GM12878 (cell line): ENCODE results near the gene SCRG1. TPM values are rescaled to one million over a fixed set of nuclear protein-coding genes. Genes with fewer than 3 reads are reported as not detected.
A peak's percentile ranks its signal among the peaks of the same experiment; 100 is the strongest.

Experiments
- ATAC-seq: fragments of 200-7000 bp; cut with Tn5 transposase; 3 replicates; pipeline ENCODE4 v1.9.1; 2020; ENCODE audit warnings: mild to moderate bottlenecking, moderate library complexity
- Bru-seq: library from RNA; stranded (reverse); fragments of 400-500 nt; gene quantifications from one replicate; lab custom pipeline; 2021; lab: Mats Ljungman, UMichigan
- BruChase-seq, 2 experiments: library from RNA; stranded (reverse); fragments of 400-500 nt; gene quantifications; one replicate each; lab custom pipeline; 2021; lab: Mats Ljungman, UMichigan
- BruUV-seq: library from RNA; stranded (reverse); fragments of 400-500 nt; replicated peaks from 2 replicates; lab custom pipeline; 2021; lab: Mats Ljungman, UMichigan
- CTCF ChIA-PET: fragments of 300-600 bp; sonication (Branson Sonifier 250); formaldehyde crosslinking; extraction: SDS; loops from one replicate; lab custom pipeline; 2021; ENCODE audit warnings: inconsistent platforms; lab: Yijun Ruan, JAX
- POLR2A ChIA-PET: fragments of 350-600 bp; formaldehyde crosslinking; extraction: SDS; loops from one replicate; lab custom pipeline; 2021; ENCODE audit warnings: inconsistent platforms; lab: Charles Lee
- RAD21 ChIA-PET: fragments of 300-600 bp; sonication (Branson Sonifier 250); formaldehyde crosslinking; loops from one replicate; lab custom pipeline; 2023; ENCODE audit warnings: antibody characterized with exemption; ENCODE audit not compliant: unreplicated experiment; lab: Charles Lee
- SMC1A ChIA-PET: fragments of 300-600 bp; sonication (Branson Sonifier 250); formaldehyde crosslinking; loops from one replicate; lab custom pipeline; 2023; ENCODE audit not compliant: unreplicated experiment, uncharacterized antibody; lab: Charles Lee
- DNase-seq: peaks from one replicate; pipeline ENCODE4 v3.0.0-alpha.2; 2011; ENCODE audit warnings: low read depth, low spot score
- FAIRE-seq: peaks from 3 replicates; lab custom pipeline; 2011; peaks lifted over from hg19 to GRCh38; lab: Jason Lieb, UNC
- H2AFZ ChIP-seq: 2 replicates; pipeline ENCODE4 v1.6.0; 2011; ENCODE audit warnings: low read depth, low read length, control low read depth; ENCODE audit not compliant: control insufficient read depth
- H3K27ac ChIP-seq: 2 replicates; pipeline ENCODE4 v1.5.1; 2011; ENCODE audit warnings: control low read depth; ENCODE audit not compliant: control insufficient read depth, insufficient read depth
- H3K27me3 ChIP-seq, 2 experiments: replicated peaks in 1 of 2; 2 replicates each; pipeline versions ENCODE4 v1.6.0 to v1.6.1; 2011; ENCODE audit warnings: low read length in 1 of 2; ENCODE audit not compliant: control insufficient read depth in 2 of 2, insufficient read depth in 2 of 2
- H3K36me3 ChIP-seq, 2 experiments: 2 replicates each; pipeline ENCODE4 v1.5.1; 2011; ENCODE audit warnings: low read length in 1 of 2; ENCODE audit not compliant: control insufficient read depth in 2 of 2, insufficient read depth in 2 of 2
- H3K4me1 ChIP-seq: 2 replicates; pipeline ENCODE4 v1.6.1; 2011; ENCODE audit warnings: mild to moderate bottlenecking, low read length, moderate library complexity, mixed read lengths; ENCODE audit not compliant: control insufficient read depth, insufficient read depth
- H3K4me2 ChIP-seq: 2 replicates; pipeline ENCODE4 v1.6.0; 2011; ENCODE audit warnings: control low read depth; ENCODE audit not compliant: control insufficient read depth, insufficient read depth
- H3K4me3 ChIP-seq: fragments of 200-600 bp; sonication (generic); 2 replicates; pipeline ENCODE4 v1.5.1; 2016
- H3K79me2 ChIP-seq: 2 replicates; pipeline ENCODE4 v1.6.0; 2011; ENCODE audit warnings: low read length; ENCODE audit not compliant: control insufficient read depth, insufficient read depth
- H3K9ac ChIP-seq: 2 replicates; pipeline ENCODE4 v1.8.0; 2011; ENCODE audit warnings: low read length, control low read depth, mixed read lengths; ENCODE audit not compliant: control insufficient read depth, insufficient read depth
- H3K9me3 ChIP-seq: replicated peaks from 3 replicates; pipeline ENCODE4 v1.5.1; 2011; ENCODE audit warnings: mild to moderate bottlenecking, low read length; ENCODE audit not compliant: control insufficient read depth, insufficient read depth
- H4K20me1 ChIP-seq: 2 replicates; pipeline ENCODE4 v1.6.0; 2011; ENCODE audit not compliant: control insufficient read depth, insufficient read depth
- ATF2 ChIP-seq: IDR thresholded peaks from 2 replicates; pipeline ENCODE4 v1.6.1; 2012; ENCODE audit warnings: low read length, inconsistent platforms
- BHLHE40 ChIP-seq, 2 experiments: fragments of 450-650 bp in 1 of 2; IDR thresholded peaks; 2 replicates each; pipeline ENCODE4 v1.6.1; 2011 to 2017; ENCODE audit warnings: low read depth in 2 of 2, borderline replicate concordance in 1 of 2, improper control_type of control experiment in 1 of 2, low read length in 1 of 2, mild to moderate bottlenecking in 1 of 2
- HDGF ChIP-seq: fragments of 450-650 bp; IDR thresholded peaks from 2 replicates; pipeline ENCODE4 v1.6.1; 2016; ENCODE audit warnings: antibody characterized with exemption
- KLF5 ChIP-seq: fragments of 450-650 bp; IDR thresholded peaks from 2 replicates; pipeline ENCODE4 v1.6.1; 2014; ENCODE audit warnings: mild to moderate bottlenecking; ENCODE audit not compliant: partially characterized antibody
- NFYB ChIP-seq: IDR thresholded peaks from 2 replicates; pipeline ENCODE4 v1.6.1; 2011; ENCODE audit warnings: low read depth, mild to moderate bottlenecking, low read length, improper control_type of control experiment, moderate library complexity; ENCODE audit not compliant: insufficient read depth
- NR2C1 ChIP-seq: fragments of 450-650 bp; IDR thresholded peaks from 2 replicates; pipeline ENCODE4 v1.6.1; 2017; ENCODE audit warnings: antibody characterized with exemption, mild to moderate bottlenecking, moderate library complexity
- NRF1 ChIP-seq: conservative IDR thresholded peaks from 2 replicates; pipeline ENCODE4 v1.6.1; 2011; ENCODE audit warnings: mild to moderate bottlenecking, low read depth, low read length, improper control_type of control experiment
- PAX5 ChIP-seq: IDR thresholded peaks from 2 replicates; pipeline ENCODE4 v1.6.1; 2011; ENCODE audit warnings: low read depth, low read length, borderline replicate concordance
- PKNOX1 ChIP-seq: fragments of 450-650 bp; IDR thresholded peaks from 2 replicates; pipeline ENCODE4 v1.6.1; 2016; ENCODE audit warnings: mild to moderate bottlenecking
- RB1 ChIP-seq: fragments of 450-650 bp; formaldehyde crosslinking; IDR thresholded peaks from 2 replicates; pipeline ENCODE4 v1.6.1; 2017; ENCODE audit warnings: mild to moderate bottlenecking, borderline replicate concordance
- STAT3 ChIP-seq: IDR thresholded peaks from 2 replicates; pipeline ENCODE4 v1.6.1; 2011; ENCODE audit warnings: low read depth, low read length, improper control_type of control experiment
- ZNF24 ChIP-seq: fragments of 450-650 bp; IDR thresholded peaks from 2 replicates; pipeline ENCODE4 v1.6.1; 2017; ENCODE audit warnings: antibody characterized with exemption, mild to moderate bottlenecking
- WGBS: methylation state at CpG from one replicate; pipeline ENCODE4 v1.1.6; 2016; ENCODE audit warnings: low lambda C conversion rate; ENCODE audit not compliant: insufficient replicate concordance, insufficient coverage; ENCODE audit errors: missing lambda C conversion rate; 5-methylcytosine and 5-hydroxymethylcytosine counted together
- in situ Hi-C: fragments of 300-500 bp; cut with MboI; formaldehyde crosslinking; loops from 9 replicates; pipeline ENCODE4 v1.14.3; 2018; ENCODE audit warnings: mixed read lengths
- intact Hi-C: fragments of 100-400 bp; cut with micrococcal nuclease; formaldehyde crosslinking; loops from one replicate; pipeline ENCODE4 v1.14.2; 2022; ENCODE audit not compliant: unreplicated experiment
- long read RNA-seq, 2 experiments: library from polyadenylated mRNA; unstranded; transcript quantifications; one replicate each; pipeline ENCODE4 v2.0.0, GENCODE V29; 2019 to 2020
- polyA minus RNA-seq, 3 experiments: library from RNA; depleted of rRNA, polyadenylated mRNA; stranded (reverse); fragments of >200 nt; gene quantifications; 2 replicates each; pipeline ENCODE4 v1.2.3, GENCODE V29; 2011
- polyA plus RNA-seq, 11 experiments: library from polyadenylated mRNA; depleted of rRNA in 4 of 11; unstranded in 6 of 11; stranded (reverse) in 5 of 11; fragments of >200 nt; fragmentation: Nextera tagmentation in 4 of 11; fragmentation: Illumina TruSeq in 1 of 11; extraction: Ambion mirVana in 4 of 11; extraction: Trizol in 1 of 11; gene quantifications; 1 replicate in 1 of 11; 2 replicates in 10 of 11; pipeline versions ENCODE4 v1.2.1 to v1.2.3, GENCODE V29; 2011 to 2016; ENCODE audit warnings: inconsistent platforms in 2 of 11, missing spikeins in 2 of 11, low read depth in 1 of 11
- total RNA-seq, 4 experiments: library from RNA; depleted of rRNA in 3 of 4; stranded (reverse); fragments of >200 nt in 3 of 4; fragmentation: Illumina TruSeq in 1 of 4; extraction: Trizol in 1 of 4; gene quantifications; 2 replicates each; pipeline versions ENCODE4 v1.2.1 to v1.2.3, GENCODE V29; 2013 to 2021
- TF ChIP-seq, protein P1 (sequence below): IDR thresholded peaks from 2 replicates; pipeline ENCODE4 v1.6.1; 2011; ENCODE audit warnings: borderline replicate concordance, low read depth, mild to moderate bottlenecking, moderate library complexity, low read length; ENCODE audit not compliant: insufficient read depth, poor library complexity, severe bottlenecking
- TF ChIP-seq, protein P2 (sequence below): IDR thresholded peaks from 2 replicates; pipeline ENCODE4 v1.6.1; 2012; ENCODE audit warnings: low read depth, low read length, improper control_type of control experiment
- TF ChIP-seq, protein P3 (sequence below): IDR thresholded peaks from 2 replicates; pipeline ENCODE4 v1.6.1; 2012; ENCODE audit warnings: low read depth, low read length, improper control_type of control experiment

SCRG1 gene
- total RNA-seq (2013; cell fraction: nucleolus; rRNA removed) = not detected in 2 replicates
- total RNA-seq (2014; rRNA removed) (not detected in 2 replicates), total RNA-seq (2014; rRNA removed; fragmentation: Illumina TruSeq; extraction: Trizol) (not detected in 2 replicates), total RNA-seq (2021) (not detected in 2 replicates), polyA plus RNA-seq (2011; rRNA removed) (not detected in 2 replicates), polyA plus RNA-seq (2014; fragmentation: Illumina TruSeq; extraction: Trizol) (not detected in 2 replicates), polyA plus RNA-seq (2014; fragmentation: Nextera tagmentation; extraction: Ambion mirVana) (under 1 TPM in 1 of 2 experiments, not detected in 1; 0.02 TPM), polyA plus RNA-seq (2014; rRNA removed) (not detected in 2 replicates), polyA plus RNA-seq (2016; fragmentation: Nextera tagmentation; extraction: Ambion mirVana) (under 1 TPM; 0.54 to 0.58 TPM), polyA minus RNA-seq (2011; rRNA and poly(A)+ RNA removed) (not detected in 2 replicates), Bru-seq, nascent RNA (percentile 6 among the genes with signal in this experiment), BruChase-seq, experiment 1, labeled RNA remaining after a 6-hour chase (not detected), BruChase-seq, experiment 2, labeled RNA remaining after a 2-hour chase (percentile 6 among the genes with signal in this experiment)
- polyA plus RNA-seq (2011; ENCODE audit: low read depth) = 0.05 TPM
- polyA plus RNA-seq (2011; cell fraction: cytosol; rRNA removed) = not detected in 2 replicates
- not detected in 2 replicates for polyA plus RNA-seq (2011; cell fraction: nucleus; rRNA removed)
- 0.04 TPM in 2 replicates for polyA plus RNA-seq (2012)
- polyA minus RNA-seq (2011; cell fraction: cytosol; rRNA and poly(A)+ RNA removed) = not detected in 2 replicates
- polyA minus RNA-seq (2011; cell fraction: nucleus; rRNA and poly(A)+ RNA removed) = not detected in 2 replicates
- long read RNA-seq, experiment 1 = 0 reads
- long read RNA-seq, experiment 2 = 0 reads

- no peaks in the 10 kb centered on the region for H3K27me3 ChIP-seq
- no peaks in the 10 kb centered on the region for H3K79me2 ChIP-seq
- no TSS peak for BruUV-seq
- no peak within 1 kb of the TSS for H3K4me3 ChIP-seq
- H3K9ac ChIP-seq = no peak within 1 kb of the TSS
- no peak within 1 kb of the TSS for H2AFZ ChIP-seq
- ATAC-seq (no peak), FAIRE-seq (no peak), DNase-seq (no peak)
- intact Hi-C loops (no loop called here), in situ Hi-C loops (no loop called here)
- POLR2A ChIA-PET = interaction anchor here (0.6 kb wide), 1 partner anchor 229 kb away, joined by 4 read pairs; no protein-coding TSS in a partner anchor
- no peak within 1 kb of the TSS for H3K27ac ChIP-seq
- H3K4me2 ChIP-seq = no peak within 1 kb of the TSS
- CTCF ChIA-PET = interaction anchor here (1.0 to 1.3 kb wide), 3 partner anchors 19 to 385 kb away, joined by 3 read pairs; no protein-coding TSS in a partner anchor
- H3K4me1 ChIP-seq = no peaks in the 10 kb centered on the region
- H3K9me3 ChIP-seq = no peaks in the 10 kb centered on the region
- no peaks in the 10 kb centered on the region for H4K20me1 ChIP-seq
- 88% methylated on average over 4 of the region's 4 CpGs for WGBS
- TF ChIP-seq, protein P1, sequence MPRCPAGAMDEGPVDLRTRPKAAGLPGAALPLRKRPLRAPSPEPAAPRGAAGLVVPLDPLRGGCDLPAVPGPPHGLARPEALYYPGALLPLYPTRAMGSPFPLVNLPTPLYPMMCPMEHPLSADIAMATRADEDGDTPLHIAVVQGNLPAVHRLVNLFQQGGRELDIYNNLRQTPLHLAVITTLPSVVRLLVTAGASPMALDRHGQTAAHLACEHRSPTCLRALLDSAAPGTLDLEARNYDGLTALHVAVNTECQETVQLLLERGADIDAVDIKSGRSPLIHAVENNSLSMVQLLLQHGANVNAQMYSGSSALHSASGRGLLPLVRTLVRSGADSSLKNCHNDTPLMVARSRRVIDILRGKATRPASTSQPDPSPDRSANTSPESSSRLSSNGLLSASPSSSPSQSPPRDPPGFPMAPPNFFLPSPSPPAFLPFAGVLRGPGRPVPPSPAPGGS = no peak
- TF ChIP-seq BHLHE40 (IDR thresholded peaks at IDR 0.05; ENCODE audit: borderline replicate concordance in 1 of 2, low read depth in 2 of 2, low read length in 1 of 2) = no peak
- TF ChIP-seq, protein P2, sequence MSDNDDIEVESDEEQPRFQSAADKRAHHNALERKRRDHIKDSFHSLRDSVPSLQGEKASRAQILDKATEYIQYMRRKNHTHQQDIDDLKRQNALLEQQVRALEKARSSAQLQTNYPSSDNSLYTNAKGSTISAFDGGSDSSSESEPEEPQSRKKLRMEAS = no peak
- TF ChIP-seq PAX5 = no peak
- TF ChIP-seq NRF1 = no peak
- no peak for TF ChIP-seq KLF5
- TF ChIP-seq NFYB = no peak
- TF ChIP-seq HDGF = no peak
- TF ChIP-seq, protein P3, sequence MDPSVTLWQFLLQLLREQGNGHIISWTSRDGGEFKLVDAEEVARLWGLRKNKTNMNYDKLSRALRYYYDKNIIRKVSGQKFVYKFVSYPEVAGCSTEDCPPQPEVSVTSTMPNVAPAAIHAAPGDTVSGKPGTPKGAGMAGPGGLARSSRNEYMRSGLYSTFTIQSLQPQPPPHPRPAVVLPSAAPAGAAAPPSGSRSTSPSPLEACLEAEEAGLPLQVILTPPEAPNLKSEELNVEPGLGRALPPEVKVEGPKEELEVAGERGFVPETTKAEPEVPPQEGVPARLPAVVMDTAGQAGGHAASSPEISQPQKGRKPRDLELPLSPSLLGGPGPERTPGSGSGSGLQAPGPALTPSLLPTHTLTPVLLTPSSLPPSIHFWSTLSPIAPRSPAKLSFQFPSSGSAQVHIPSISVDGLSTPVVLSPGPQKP = no peak
- no peak for TF ChIP-seq ZNF24
- no peak for TF ChIP-seq NR2C1
- TF ChIP-seq RB1 = no peak
- TF ChIP-seq ATF2 = no peak
- no peak for TF ChIP-seq STAT3
- no peak for TF ChIP-seq PKNOX1
- H3K36me3 ChIP-seq = no peaks in the 10 kb centered on the region
- RAD21 ChIA-PET = no interaction called here
- SMC1A ChIA-PET = interaction anchor here (1.1 to 1.9 kb wide), 2 partner anchors 10 to 128 kb away, joined by 3 to 4 read pairs; no protein-coding TSS in a partner anchor
These were observed at the start of gene SCRG1 for GRCh38 chr4:173398779-173399415. Gene SCRG1, minus strand, starts transcription at chr4:173399116. Its CDS starts 7,702 bp downstream, at chr4:173391414.
